ENCODE results near the gene CCDC187. TPM values are rescaled to one million over a fixed set of nuclear protein-coding genes. Genes with fewer than 3 reads are reported as not detected.

The CCDC187 gene
- total RNA-seq, 2 donors from 2014 or later = 1.2 TPM; not detected in 1

DNA sequence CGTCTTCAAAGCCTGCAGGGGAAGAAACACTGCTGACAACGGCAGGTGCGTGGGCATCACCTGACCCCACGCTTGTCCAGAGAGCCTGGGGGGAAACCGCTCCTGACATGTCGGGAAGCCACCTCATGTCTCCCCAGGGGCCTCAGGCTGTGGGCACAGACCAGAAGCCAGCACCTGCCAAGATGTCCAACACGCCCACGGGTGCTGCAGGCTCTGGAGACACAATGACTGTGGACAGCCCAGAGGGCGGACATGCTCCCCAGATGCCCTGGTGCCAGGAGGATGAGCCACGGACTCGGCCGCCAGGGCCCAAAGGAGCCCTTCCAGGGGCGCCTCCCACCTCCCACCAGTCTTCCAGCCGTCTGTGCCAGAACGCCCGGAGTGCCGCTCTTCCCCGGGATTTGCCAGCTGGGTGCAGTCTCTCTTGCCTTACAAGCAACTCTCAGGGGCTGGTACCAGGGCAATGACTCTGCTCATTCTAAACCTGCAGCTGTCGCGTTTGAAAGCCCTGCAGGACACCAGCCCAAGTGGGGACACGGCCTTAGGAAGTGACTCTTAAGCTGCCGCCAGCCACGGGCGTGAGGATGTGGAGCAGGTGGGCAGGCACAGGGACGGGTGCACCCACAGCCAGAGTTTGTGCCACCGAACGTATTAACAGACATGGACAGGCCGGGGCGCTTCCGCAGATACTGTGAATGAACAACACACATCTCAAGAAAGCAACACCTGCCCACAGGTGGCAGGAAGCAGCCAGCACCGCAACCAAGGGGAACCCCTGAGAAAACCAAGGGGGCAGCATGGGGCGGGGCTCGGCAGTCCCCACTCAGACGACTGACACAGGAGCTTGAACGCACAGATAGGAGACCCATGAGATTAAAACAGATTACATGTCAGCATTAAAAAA, 92.2 kb downstream of the CCDC187 start:
- 93% methylated on average over 33 of the region's 35 CpGs for WGBS
- no peak overlapping the region for H3K4me3 ChIP-seq
- H3K27ac ChIP-seq = no peak overlapping the region
- no peaks in the 10 kb centered on the region for H3K27me3 ChIP-seq (replicated peaks; ENCODE audit: insufficient read depth)
- H3K4me1 ChIP-seq (replicated peaks) = no peaks in the 10 kb centered on the region
- intact Hi-C loops (cut with DNase I) = no loop called here
- peaks cover 0 to 4% of the 10 kb centered on the region in 2 donors for H3K36me3 ChIP-seq
- DNase-seq (ENCODE audit: low spot score) = no peak
- H3K9me3 ChIP-seq = no peaks in the 10 kb centered on the region
- TF ChIP-seq, protein P1, sequence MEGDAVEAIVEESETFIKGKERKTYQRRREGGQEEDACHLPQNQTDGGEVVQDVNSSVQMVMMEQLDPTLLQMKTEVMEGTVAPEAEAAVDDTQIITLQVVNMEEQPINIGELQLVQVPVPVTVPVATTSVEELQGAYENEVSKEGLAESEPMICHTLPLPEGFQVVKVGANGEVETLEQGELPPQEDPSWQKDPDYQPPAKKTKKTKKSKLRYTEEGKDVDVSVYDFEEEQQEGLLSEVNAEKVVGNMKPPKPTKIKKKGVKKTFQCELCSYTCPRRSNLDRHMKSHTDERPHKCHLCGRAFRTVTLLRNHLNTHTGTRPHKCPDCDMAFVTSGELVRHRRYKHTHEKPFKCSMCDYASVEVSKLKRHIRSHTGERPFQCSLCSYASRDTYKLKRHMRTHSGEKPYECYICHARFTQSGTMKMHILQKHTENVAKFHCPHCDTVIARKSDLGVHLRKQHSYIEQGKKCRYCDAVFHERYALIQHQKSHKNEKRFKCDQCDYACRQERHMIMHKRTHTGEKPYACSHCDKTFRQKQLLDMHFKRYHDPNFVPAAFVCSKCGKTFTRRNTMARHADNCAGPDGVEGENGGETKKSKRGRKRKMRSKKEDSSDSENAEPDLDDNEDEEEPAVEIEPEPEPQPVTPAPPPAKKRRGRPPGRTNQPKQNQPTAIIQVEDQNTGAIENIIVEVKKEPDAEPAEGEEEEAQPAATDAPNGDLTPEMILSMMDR (IDR thresholded peaks at IDR 0.05) = no peak
- TF ChIP-seq POLR2A (IDR thresholded peaks at IDR 0.05) = no peak
- TF ChIP-seq POLR2AphosphoS5 (IDR thresholded peaks at IDR 0.05) = no peak

DNA sequence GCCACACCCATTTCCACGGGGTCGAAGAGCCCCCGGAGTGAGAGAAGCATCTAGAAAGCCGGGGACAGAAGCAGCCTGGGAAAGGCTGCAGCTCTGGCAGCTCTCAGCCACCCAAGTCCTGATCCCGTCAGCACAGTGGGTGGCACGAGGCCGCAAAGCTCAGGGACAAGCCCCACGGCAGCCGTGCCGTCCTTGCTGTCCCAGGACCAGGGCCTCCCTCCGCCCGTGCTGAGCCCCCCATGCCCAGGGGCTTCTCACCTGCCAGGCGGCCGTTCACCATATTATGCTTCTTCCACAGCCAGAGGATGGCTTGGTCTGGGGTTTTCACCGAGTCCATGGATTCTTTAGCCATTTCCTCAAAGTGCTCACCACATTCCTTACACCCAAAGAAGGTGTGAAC, 92.9 kb downstream of the CCDC187 start:
- no peak for TF ChIP-seq POLR2AphosphoS5 (IDR thresholded peaks at IDR 0.05)
- TF ChIP-seq, protein P1 (IDR thresholded peaks at IDR 0.05) = no peak
- TF ChIP-seq POLR2A (IDR thresholded peaks at IDR 0.05) = no peak
- H3K27me3 ChIP-seq (replicated peaks; ENCODE audit: insufficient read depth) = no peaks in the 10 kb centered on the region
- 89% methylated on average over 14 of the region's 15 CpGs for WGBS
- DNase-seq (ENCODE audit: low spot score) = no peak
- intact Hi-C loops (cut with DNase I) = no loop called here
- H3K27ac ChIP-seq = no peak overlapping the region
- H3K36me3 ChIP-seq = peaks cover 0 to 4% of the 10 kb centered on the region in 2 donors
- no peaks in the 10 kb centered on the region for H3K9me3 ChIP-seq
- no peaks in the 10 kb centered on the region for H3K4me1 ChIP-seq (replicated peaks)
- no peak overlapping the region for H3K4me3 ChIP-seq

DNA sequence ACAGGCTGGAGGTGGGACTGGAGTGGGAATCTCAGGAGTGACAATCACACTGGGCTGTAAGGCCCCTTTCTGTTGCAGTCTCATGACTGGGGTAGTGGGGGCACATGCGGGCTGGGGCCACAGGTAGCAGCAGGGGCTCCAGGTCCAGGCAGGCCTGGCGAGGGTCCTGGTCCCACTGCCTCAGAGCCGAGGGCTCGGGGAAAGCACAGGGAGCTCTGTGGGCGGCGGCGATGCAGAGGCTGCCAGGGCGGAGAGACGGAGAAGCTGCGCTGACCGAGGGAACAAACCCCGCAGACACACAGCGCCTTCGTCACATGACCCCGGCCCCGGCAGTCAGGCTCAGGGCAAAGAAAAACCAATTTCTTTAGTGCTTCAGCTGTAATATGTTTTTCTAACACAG, 93.6 kb downstream of the CCDC187 start:
- WGBS = 93% methylated on average over 16 of the region's 16 CpGs
- no peak for DNase-seq (ENCODE audit: low spot score)
- Histone ChIP-seq H3K27me3 (replicated peaks; ENCODE audit: insufficient read depth) (no peaks in the 10 kb centered on the region), H3K4me1 (replicated peaks) (no peaks in the 10 kb centered on the region), H3K27ac (no peak overlapping the region), H3K9me3 (no peaks in the 10 kb centered on the region), H3K4me3 (no peak overlapping the region), H3K36me3 (peaks cover 0 to 4% of the 10 kb centered on the region in 2 donors)
- TF ChIP-seq, protein P1 (IDR thresholded peaks at IDR 0.05) = no peak
- TF ChIP-seq POLR2AphosphoS5 (IDR thresholded peaks at IDR 0.05) = no peak
- no peak for TF ChIP-seq POLR2A (IDR thresholded peaks at IDR 0.05)
- intact Hi-C loops (cut with DNase I) = no loop called here

DNA sequence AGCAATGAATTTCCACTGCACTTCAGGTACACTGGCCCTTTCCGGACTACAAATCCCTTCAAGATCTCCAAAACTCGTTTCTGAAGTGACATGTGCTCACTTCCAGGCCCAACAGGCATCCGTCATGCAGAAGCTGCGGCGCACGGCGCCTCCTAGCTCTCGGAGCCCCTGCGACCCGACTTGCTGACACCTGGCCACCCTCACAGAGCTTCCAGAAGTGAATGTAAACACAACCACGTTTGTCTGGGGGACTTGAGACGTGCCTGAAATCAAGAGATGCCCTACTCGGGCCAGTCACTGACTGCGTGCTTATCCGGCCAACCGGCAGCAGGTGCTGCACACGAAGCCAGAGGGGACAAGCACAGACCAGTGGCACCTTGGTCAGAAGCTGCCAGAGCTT, 94.1 kb downstream of the CCDC187 start:
- DNase-seq (ENCODE audit: low spot score) = no peak
- Histone ChIP-seq H3K36me3 (peaks cover 0 to 4% of the 10 kb centered on the region in 2 donors), H3K9me3 (no peaks in the 10 kb centered on the region), H3K4me3 (no peak overlapping the region), H3K27me3 (replicated peaks; ENCODE audit: insufficient read depth) (peaks cover 3% of the 10 kb centered on the region), H3K4me1 (replicated peaks) (no peaks in the 10 kb centered on the region), H3K27ac (no peak overlapping the region)
- TF ChIP-seq POLR2A (IDR thresholded peaks at IDR 0.05) (no peak), POLR2AphosphoS5 (IDR thresholded peaks at IDR 0.05) (no peak)
- TF ChIP-seq, protein P1 (IDR thresholded peaks at IDR 0.05) = no peak
- WGBS = 83% methylated on average over 17 of the region's 17 CpGs
- intact Hi-C loops (cut with DNase I) = no loop called here

DNA sequence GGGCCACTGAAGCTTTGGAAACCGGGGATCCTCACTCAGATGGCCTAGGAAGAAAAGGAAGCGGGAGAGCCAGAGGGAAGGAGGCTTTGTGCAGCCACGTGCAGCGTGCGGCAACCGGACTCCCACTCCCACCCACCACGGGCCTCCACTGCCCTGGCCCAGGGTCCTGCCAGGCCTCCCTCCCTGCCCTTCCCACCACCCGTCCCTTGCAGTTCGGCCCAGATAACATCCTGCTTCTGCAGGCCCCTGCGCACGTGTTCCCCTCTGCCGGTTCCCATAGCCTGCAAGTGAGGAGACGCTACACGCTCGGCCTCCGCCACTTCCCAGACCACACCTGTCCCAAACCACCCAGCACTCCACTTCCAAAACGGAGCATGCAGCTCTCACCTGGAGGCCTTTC, 94.7 kb downstream of the CCDC187 start:
- peaks cover 8% of the 10 kb centered on the region for H3K27me3 ChIP-seq (replicated peaks; ENCODE audit: insufficient read depth)
- peaks cover 0 to 4% of the 10 kb centered on the region in 2 donors for H3K36me3 ChIP-seq
- WGBS = 93% methylated on average over 17 of the region's 17 CpGs
- DNase-seq (ENCODE audit: low spot score) = no peak
- no peaks in the 10 kb centered on the region for H3K4me1 ChIP-seq (replicated peaks)
- TF ChIP-seq, protein P1 (IDR thresholded peaks at IDR 0.05) = no peak
- TF ChIP-seq POLR2AphosphoS5 (IDR thresholded peaks at IDR 0.05) (no peak), POLR2A (IDR thresholded peaks at IDR 0.05) (no peak)
- no peak overlapping the region for H3K27ac ChIP-seq
- intact Hi-C loops (cut with DNase I) = no loop called here
- H3K9me3 ChIP-seq = no peaks in the 10 kb centered on the region
- H3K4me3 ChIP-seq = no peak overlapping the region
